Stimulated activated CD4-positive, alpha-beta T cell treated with anti-CD3 and anti-CD28 coated beads, Interleukin-1b, Interleukin-23, amount 100 ng/mL, for 1 hour (primary cell): Measurements from ENCODE around the gene MED20.

Experiments used
- DNase-seq, 2 donors: peaks; one replicate each; pipeline ENCODE4 v3.0.0-alpha.2; 2020; ENCODE audit warnings: low read depth in 2 of 2

The MED20 gene

DNA sequence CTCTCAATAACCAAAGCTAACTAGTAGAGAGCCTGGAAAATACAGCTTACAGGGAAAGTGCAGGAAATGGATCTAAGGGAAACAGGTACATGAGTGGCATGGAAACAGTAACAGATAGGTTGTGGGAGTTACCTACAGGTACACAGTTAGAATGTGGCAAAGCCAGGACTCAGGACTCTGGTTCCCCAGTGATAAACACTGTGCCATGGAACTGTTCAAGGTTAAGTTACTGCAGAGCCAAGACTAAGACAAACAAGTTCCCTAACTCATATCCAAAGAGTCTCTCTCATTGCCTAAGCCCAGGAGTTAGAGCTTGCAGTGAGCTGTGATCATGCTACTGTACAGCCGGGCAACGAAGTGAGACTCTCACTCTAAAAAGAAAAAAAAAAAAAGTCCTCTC, 6.6 kb downstream of the MED20 start:
- DNase-seq: no peak

DNA sequence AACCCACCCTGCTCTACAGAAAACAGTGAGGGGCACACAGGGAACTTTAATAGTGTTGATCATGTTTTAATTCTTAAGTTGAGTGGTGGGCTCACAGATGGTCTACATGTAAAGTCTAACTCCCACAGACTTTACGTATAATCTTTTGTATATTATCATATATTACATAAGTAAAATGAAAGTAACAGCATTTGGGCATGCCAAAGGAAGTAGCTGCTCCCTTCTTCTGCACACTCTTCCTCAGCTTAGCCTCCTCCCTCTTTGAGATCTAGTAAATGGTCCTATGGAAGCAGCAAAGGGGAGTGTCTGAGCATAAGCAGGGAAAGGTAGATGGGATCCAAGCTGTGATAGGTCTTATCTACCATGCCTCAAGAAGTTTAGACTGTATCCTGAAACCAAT, 11.2 kb downstream of the MED20 start:
- DNase-seq: no peak

DNA sequence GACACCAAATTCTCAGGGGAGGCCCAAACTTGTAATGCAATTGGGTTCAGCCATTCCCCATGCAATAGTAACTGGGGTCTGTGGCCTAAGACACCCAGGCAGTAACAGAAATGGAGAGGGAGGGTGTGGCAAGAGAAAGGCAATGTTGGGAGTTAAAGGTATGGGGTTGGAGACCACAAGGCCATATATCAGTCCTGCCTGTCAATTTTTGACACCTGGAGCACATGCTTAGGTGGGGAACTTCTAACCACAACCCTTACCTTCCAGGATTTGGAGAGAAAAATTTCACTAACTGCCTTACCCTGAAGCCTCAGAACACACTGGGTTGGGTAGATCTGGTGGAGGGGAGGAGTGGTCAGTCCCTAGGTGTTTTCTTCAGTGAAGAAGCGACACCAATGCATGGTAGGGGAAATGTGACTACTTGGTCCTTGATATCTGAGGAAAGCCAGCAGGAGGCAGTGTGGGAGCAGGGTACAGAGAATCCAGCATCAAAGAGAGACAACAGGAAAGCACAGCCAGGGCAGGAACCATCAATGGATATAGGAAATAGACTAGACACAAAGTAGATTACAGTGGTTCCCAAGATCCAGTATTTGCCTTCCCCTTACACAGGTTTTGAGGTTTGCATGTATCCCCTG, 18.9 kb downstream of the MED20 start:
- DNase-seq: peak; percentile 9 to 34

DNA sequence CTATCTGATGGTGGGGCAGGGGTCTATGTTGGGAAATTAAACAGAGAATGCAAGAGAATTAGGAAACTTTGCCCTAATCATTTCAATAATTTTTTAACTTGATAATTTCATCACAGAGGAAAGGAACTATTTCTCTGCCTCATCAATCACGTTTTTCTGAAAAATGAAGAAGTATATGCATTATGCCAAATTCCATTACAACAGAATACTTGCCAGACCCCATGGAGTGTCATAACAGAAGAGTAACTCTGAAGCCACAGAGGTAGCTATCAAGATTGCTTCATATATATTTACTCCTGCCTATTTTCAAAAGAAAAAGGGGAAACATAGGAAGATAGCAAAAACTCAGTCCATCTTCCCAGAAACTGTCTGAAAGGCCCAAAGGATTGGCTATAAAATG, 20.1 kb downstream of the MED20 start:
- DNase-seq: no peak

DNA sequence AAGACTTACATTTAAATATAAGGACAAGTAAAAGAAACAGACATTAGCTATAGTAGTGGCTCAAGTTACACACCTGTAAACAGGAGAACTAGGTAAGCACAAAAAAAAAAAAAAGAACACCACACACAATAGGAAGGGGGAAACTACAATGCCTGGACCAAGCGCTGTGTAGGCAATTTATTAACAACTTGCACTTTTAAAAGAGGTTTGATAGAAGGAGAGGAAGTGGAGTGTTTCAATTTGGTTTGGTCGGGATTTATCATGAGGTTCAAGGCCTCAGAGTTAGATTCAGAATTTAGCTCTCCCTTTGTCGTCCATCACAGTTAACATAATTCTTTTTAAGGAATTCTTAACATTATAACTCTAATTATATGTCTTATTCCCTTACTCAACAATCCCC, 24.7 kb downstream of the MED20 start:
- DNase-seq: no peak

DNA sequence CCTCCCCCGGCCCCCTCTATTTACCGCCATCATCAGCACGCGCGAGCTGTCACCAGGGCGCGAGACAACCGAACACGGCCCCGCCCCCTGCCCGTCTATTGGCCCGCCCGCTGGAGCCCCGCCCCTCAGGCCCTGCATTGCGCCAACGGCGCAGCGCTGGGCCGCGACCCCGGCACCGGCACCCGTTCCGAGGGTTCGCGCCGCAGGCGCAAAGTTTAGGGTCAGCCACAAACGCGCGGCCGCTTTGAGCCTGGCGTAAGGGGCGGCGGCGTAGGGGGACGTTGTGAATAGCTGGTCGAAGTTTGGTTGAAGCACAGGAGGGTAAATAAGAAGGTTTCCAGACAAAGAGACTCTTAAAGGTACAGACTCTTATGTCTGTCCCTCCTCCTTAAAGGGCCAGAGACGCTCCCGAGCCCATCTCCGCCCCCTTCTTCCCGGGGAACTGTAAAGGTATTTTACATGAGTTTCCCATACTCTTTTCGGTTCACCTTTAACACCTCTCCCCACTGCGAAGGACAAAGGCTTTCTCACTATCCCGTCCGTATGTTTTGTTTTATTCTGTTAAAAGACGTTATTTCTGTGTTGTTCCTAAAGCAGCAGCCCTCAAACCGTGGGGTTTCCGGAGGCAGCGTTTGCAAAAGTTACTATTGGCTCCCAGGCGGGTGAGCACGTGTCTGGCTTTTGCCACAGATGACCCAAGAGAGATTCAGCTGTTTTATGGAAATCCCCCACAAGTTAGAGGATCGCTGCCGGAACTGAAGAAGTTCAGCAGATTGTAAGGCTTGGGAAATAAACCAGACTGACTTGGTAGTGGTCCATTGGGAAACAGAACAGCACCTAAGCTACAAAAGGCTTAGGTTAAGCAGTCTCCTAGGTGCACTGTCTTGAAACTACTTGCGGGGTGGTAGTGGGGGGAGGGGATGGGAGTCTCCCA, 25.4 kb downstream of the MED20 start, which contains the start of gene USP49:
TSS of gene USP49 (minus strand) at position 76 of the 934 bp plus-strand sequence. CDS start 88,392 bp downstream, outside the sequence.
- peak; percentile 72 to 95 for DNase-seq

DNA sequence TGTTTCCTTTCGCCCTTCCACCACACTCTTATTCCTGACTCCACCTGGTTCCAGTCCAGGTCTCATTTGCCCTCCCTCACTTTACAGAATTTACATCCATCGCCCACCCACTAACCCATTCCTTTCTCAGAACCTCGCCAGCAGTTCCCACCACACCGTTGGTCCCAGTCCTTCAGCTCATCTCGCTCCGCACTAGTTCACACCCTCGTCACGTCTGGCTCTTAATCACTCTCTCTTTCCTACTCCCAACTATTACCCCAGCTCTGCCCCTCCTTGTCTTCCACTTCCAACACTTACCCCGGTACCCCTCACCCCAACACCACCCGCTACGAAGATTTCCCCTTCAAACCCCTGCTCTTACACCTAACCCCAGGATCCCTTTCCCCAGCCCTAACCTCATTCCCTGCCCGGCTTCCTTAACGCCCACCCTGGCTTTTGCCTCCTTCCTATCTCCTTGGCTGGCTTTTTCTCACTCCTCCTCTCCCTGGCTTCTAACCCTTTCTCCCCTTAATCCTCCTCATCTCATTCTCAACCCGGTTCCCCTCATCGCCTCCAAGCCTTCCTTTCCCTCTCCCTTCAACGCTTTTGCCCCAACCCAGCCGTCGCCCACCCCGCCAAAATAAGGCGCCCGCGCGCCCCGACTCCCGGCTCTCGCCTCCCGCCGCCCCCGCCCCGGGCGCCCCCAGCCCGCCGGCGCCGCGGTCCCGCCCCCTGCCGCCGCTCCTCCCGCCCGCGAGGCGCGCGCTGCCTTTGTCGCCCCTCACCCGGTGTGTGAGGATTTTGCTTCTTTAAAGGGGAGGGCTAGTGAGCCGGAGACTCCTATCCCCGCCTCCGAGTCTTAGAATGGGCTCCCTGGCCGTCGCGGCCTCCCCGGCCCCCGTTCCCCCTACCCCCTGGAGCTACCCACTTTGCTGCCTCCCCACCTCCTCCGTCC, 26.3 kb downstream of the MED20 start:
- no peak for DNase-seq

DNA sequence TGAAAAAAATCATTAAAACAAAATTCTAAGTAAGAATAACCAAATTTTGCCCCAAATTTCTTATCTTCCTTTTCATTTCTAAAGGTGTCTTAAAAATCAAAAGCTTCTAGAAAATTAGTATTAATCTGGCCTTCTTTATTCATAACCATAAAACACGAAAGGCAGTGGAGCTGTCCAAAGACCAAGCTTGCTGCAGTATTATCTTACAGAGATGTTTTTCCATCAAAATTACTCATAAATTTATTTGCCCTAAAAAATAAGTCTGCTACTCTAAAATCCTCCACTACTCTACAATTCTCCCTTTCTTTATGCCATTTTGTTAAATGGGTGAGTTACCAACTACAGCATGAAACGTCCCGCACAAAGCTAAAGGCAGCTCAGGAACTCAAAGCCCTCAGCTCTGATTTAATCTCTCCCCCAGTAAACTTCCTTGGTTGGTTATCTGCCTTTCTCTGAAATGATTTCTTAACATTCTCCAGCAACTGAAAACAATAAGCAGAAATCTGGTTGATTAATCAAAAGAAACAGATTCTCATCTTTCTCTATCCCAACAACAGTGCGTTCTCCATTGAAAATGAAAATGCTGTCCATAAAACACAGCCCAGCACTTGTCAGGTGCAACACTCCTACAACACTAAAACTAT, 27.9 kb downstream of the MED20 start:
- DNase-seq: no peak

DNA sequence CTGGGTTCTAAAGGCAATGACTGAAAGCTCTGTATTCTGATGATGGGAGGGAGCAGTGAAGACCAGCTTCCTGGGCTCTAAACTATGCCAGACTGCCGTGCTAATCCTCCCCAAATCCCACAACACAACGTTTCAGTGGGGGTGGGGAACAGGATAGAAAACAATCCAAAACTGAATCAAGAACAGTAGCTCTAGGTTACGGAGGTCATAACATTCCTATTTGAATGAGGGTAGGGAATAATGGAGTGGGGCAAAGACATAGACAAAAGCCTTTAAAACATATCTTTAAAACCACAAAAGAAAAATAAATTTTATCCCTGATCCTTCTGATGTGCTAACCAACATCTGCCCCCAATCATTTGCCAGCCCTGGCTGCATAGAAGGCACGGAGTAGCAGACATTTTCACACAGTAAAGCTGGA, 33.6 kb downstream of the MED20 start:
- no peak for DNase-seq

DNA sequence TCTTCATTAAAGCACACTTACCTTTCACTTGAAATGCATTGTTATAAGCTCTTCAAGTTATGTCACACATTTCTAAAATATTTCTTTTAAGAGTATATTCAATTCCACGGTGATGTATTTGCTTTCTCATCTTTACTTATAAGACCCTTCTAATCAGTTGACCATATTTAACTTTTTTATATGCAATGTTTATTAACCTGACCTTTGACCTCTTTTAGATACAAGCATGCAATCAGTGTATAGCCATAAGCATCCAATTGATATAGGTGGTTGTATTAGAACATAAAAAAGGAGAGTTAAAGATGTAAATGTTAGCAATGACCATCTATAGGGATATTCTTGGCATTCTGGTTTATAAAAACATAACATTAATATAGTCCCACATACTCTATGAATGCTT, 35.0 kb downstream of the MED20 start:
- DNase-seq: no peak

DNA sequence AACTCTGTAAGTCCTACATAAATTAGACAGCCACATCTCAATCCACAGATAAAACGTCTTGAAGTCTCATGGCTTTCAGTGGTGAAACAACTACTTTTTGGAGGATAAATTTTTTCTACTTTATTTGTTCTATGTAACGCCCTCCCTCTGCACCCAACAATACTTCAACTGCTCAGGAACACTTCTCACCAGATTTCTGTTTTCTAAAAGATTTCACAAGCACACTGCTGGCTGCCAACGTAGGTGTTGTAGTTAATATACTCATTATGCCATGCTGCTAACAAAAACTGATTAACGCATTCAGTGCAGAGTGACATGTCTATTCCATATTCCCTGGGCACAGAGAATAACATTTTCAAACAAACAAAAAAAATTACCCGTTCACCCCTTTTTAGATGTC, 36.0 kb downstream of the MED20 start:
- no peak for DNase-seq

DNA sequence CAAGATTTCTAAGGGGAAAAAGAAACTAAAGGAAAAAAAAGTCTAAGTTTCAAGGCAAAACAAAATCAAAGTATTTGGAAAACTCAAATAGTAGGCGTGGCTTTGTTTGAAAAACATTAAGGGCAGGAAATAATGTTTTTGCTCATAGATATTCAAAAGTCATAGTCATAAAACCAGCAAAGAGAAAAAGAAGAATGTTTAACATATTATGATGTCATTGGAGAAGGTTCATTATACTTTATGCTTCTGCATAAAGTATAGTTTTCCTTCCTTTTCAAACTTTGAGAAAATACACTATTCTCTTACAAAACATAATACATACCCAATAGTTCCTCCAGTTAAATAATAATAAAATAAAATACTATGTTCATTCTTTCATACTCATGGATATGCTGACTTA, 39.4 kb downstream of the MED20 start:
- no peak for DNase-seq

DNA sequence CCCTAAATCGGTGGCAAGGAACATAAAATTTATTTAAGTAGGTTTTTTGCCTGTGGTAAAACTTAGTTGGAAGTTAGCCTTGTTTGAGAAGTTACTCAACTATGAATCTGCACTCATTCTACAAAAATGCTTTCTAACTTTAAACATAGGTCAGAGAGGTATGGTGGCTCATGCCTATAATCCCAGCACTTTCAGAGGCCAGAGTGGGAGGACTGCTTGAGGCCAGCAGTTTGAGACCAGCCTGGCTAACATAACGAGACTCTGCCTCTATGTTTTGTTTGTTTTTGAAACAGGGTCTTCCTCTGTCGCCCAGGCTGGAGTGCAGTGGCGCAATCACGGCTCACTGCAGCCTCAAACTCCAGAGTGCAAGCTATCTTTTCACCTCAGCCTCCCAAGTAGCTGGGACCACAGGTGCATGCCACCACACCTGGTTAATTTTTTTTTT, 42.0 kb downstream of the MED20 start:
- DNase-seq: no peak

DNA sequence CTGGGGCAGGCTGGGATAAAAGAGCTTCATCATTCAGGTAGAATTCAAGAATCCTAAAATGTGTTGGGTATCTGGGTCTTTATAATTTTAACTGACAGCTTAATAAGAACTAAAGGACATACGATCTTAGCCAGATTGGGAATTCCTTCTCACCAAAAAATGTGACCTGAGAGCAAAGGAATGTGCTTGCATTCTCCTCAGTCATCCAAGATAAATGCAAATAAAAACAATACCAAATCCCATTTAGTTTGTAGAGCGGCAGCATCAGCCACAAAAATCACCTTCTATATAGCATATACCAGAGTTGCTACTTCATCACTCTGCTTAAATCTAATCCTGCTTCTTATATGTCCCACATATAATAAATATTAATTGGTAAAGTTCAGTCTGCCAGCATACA, 42.7 kb downstream of the MED20 start:
- DNase-seq: no peak

DNA sequence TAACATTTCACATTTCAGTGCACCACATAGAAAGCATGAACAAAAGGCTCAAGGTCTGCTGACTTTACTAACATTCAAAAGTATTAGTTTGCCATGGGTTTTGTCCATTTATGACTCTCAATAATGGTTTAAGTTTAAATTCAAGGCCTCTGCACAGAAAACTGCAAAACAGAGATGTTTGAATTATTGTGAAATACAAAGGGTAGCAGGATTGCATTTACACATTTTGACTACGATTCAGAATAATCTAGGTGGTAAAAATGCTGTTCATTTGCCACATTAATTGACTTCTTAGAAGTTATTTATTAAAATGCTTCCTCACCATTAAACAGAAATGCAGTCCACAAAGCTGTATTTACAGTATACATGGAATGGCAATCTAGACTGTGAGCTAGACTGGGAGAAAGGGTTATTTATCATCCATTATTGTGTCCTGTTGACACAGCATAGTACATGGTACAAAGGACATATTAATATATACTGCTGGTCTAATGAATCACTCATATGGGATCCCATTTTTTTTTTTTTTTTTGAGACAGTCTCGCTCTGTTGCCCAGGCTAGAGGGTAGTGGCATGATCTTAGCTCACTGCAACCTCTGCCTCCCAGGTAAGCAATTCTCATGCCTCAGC, 43.8 kb downstream of the MED20 start:
- no peak for DNase-seq

DNA sequence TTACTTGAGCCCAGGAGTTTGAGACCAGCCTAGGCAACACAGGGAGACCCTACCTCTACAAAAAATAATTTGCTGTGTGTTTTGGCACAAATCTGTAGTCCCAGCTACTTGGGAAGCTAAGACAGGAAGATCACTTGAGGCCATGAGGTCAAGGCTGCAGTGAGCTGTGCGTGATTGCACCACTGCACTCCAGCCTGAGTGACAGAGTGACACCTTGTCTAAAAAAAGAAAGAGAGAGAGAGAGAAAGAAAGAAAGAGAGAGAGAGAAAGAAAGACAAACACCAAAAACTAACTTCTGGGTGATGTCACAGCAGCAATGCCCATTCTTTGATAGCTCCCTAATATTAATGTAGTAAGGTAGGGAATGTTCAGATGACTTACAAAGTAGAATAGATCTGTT, 46.2 kb downstream of the MED20 start:
- DNase-seq: no peak

DNA sequence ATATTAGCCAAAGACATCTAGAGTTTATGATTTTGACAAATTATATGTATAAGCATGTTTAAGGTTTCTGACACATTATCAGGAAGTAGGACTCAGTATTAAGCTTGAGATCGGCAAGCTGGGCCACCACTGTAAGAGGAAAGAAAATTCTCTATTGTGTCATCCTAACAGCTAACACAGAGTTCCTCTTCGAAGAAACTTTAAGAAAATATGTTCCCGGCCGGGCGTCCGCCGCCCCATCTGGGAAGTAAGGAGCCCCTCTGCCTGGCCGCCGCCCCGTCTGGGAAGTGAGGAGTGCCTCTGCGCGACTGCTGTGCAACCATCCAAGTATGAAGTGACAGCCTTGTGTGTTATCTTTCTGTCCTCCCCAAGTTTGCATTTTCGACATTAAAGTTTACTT, 48.8 kb downstream of the MED20 start:
- DNase-seq: no peak

DNA sequence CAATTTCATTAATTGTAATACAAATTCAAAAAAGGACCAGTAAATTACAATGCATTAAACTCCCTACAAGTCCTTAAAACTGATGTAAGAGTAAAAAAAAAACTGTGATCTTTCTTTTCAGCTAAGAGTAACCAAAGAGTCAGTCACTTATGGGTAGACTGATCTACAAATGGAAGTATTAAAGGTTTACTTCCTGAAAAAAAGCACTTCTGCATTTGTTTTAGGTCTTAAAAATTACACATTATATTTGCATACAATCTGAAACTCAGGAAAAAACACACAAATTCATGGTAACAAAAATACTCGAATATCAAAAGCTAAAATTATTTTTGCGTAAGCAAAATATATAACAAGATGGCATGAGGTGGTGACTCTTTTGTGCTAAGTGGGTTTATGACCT, 49.2 kb downstream of the MED20 start:
- no peak for DNase-seq

DNA sequence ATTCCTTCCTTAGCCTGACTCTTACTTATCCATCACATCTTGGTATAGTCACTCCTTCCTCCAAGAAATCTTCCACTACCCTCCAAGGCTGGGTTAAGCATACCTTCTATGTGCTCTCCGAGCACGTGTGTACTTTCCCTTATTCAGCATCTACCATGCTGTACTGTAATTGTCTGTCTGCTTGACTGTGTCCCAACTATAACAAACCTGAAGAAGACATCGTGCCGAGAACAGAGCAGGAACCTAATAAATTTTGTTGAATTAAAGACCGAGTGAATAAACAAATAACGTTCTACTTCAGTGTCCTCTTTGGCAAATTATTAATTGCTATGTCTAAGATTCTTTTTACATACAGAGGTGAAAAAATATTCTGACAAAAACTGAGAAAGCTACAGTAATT, 61.6 kb downstream of the MED20 start:
- DNase-seq: no peak

DNA sequence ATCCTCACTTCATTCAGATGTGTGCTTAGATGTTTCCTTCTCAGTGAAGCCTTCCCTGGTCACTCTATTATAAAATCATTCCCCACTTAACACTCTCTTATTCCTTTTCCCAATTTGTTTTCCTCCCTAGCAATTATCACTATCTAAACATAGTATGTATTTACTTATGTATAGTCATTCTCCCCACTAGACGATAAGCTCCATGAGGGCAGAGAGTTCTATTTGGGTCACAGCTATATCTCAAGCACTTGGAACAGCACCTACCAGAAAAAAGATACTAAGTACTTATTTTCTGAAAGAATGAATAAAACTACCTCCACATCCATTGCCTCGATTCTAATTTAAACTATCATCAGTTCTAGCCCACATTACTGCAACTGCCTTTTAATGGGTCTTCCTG, 62.2 kb downstream of the MED20 start:
- no peak for DNase-seq
